H54 (cell line): Measurements from ENCODE around the gene PBXIP1.

Experiments
- DNase-seq: peaks from one replicate; pipeline ENCODE4 v3.0.0; 2011; ENCODE audit warnings: low spot score, mixed read lengths; ENCODE audit not compliant: insufficient read length
- FAIRE-seq: peaks from 3 replicates; lab custom pipeline; 2011; peaks lifted over from hg19 to GRCh38; lab: Jason Lieb, UNC
- POLR2A ChIP-seq: IDR thresholded peaks from 2 replicates; pipeline ENCODE4 v1.6.1; 2011; ENCODE audit warnings: low read depth, mild to moderate bottlenecking, low read length

PBXIP1 gene

GRCh38 chr1:154951901-154952657 lies 3.8 kb downstream of the PBXIP1 start:
- no peak for TF ChIP-seq POLR2A
- FAIRE-seq (no peak), DNase-seq (no peak)

GRCh38 chr1:154948079-154948478 lies 7.8 kb downstream of the PBXIP1 start:
- DNase-seq (no peak), FAIRE-seq (no peak)
- TF ChIP-seq POLR2A: no peak

- FAIRE-seq (no peak), DNase-seq (no peak)
- TF ChIP-seq POLR2A: no peak
Measured at GRCh38 chr1:154945962-154946850, 9.7 kb downstream of the PBXIP1 start.

GRCh38 chr1:154945160-154945961 lies 10.5 kb downstream of the PBXIP1 start:
- FAIRE-seq: no peak
- TF ChIP-seq POLR2A: no peak
- no peak for DNase-seq

GRCh38 chr1:154944401-154945159 lies 11.3 kb downstream of the PBXIP1 start:
- no peak for TF ChIP-seq POLR2A
- FAIRE-seq (no peak), DNase-seq (no peak)

GRCh38 chr1:154943649-154944400 lies 12.1 kb downstream of the PBXIP1 start:
- FAIRE-seq (no peak), DNase-seq (no peak)

GRCh38 chr1:154941333-154942013 lies 14.4 kb downstream of the PBXIP1 start:
- no peak for FAIRE-seq
- no peak for DNase-seq
- no peak for TF ChIP-seq POLR2A

More at GRCh38 chr1:154943649-154944400, 12.1 kb downstream of the PBXIP1 start:
- TF ChIP-seq POLR2A: no peak

GRCh38 chr1:154940651-154941194 lies 15.2 kb downstream of the PBXIP1 start:
- FAIRE-seq (no peak), DNase-seq (no peak)
- TF ChIP-seq POLR2A: no peak

GRCh38 chr1:154940213-154940560 lies 15.7 kb downstream of the PBXIP1 start:
- FAIRE-seq: no peak
- DNase-seq: no peak
- no peak for TF ChIP-seq POLR2A

GRCh38 chr1:154938604-154939399 lies 17.1 kb downstream of the PBXIP1 start:
- FAIRE-seq: no peak
- no peak for DNase-seq
- no peak for TF ChIP-seq POLR2A

- FAIRE-seq (no peak), DNase-seq (no peak)
- no peak for TF ChIP-seq POLR2A
Measured at GRCh38 chr1:154937988-154938386, 17.9 kb downstream of the PBXIP1 start.
